HEK293 (cell line): ENCODE measurements around the gene NRN1L.

ENCODE experiments used
- HIC1 ChIP-seq: fragments of 450-650 bp; formaldehyde crosslinking; IDR thresholded peaks from 2 replicates; pipeline ENCODE4 v1.5.1; 2016; ENCODE audit warnings: missing biosample characterization, missing genetic modification characterization
- ZNF292 ChIP-seq: fragments of 450-650 bp; formaldehyde crosslinking; IDR thresholded peaks from 2 replicates; pipeline ENCODE4 v1.5.1; 2016; ENCODE audit warnings: low read depth, missing biosample characterization, missing genetic modification characterization, borderline replicate concordance
- ZNF354C ChIP-seq: fragments of 450-650 bp; formaldehyde crosslinking; IDR thresholded peaks from 2 replicates; pipeline ENCODE4 v1.5.1; 2016; ENCODE audit warnings: missing biosample characterization, missing genetic modification characterization, low read depth, borderline replicate concordance
- ZNF670 ChIP-seq: fragments of 450-650 bp; formaldehyde crosslinking; IDR thresholded peaks from 2 replicates; pipeline ENCODE4 v1.5.1; 2016; ENCODE audit warnings: missing biosample characterization, missing genetic modification characterization, low read depth
- ZNF701 ChIP-seq: fragments of 450-650 bp; formaldehyde crosslinking; IDR thresholded peaks from 2 replicates; pipeline ENCODE4 v1.5.1; 2016; ENCODE audit warnings: missing biosample characterization, missing genetic modification characterization

- TF ChIP-seq ZNF292 (no peak), ZNF354C (tag by site-specific recombination) (no peak), HIC1 (tag by site-specific recombination) (no peak), ZNF670 (tag by site-specific recombination) (no peak), ZNF701 (no peak)
Measured at GRCh38 chr16:67864594-67864993, 20.1 kb upstream of the NRN1L start.
